Measurements from ENCODE around the gene ST3GAL4. TPM values are rescaled to one million over a fixed set of nuclear protein-coding genes. Genes with fewer than 3 reads are reported as not detected.

ST3GAL4 gene
- total RNA-seq, 2 donors from 2014 or later = 29.2 to 192 TPM

DNA sequence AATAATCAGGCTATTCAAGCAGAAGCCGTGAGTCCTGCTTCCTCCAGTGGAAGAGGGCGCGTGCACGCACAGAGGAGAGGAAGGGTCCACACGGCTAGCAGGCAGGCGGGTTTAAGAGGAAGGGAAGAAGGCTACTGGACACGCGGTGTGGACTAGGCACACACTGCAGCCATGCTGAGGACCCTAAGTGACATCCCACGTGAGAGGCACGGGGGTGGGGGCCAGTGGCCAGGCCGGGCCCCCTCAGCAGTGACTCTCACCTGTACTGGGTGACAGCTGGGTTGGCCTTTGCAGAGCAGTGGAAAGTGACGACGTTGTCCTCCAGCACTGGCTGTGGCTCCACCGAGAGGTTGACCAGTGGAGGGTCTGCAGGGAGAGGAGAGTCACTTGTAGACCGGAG lies 100.6 kb downstream of the ST3GAL4 start:
- Histone ChIP-seq H3K27ac (no peak overlapping the region), H3K36me3 (no peaks in the 10 kb centered on the region), H3K27me3 (replicated peaks; ENCODE audit: insufficient read depth) (no peaks in the 10 kb centered on the region), H3K4me1 (replicated peaks) (no peaks in the 10 kb centered on the region), H3K4me3 (no peak overlapping the region), H3K9me3 (no peaks in the 10 kb centered on the region)
- DNase-seq (ENCODE audit: low spot score) = no peak
- TF ChIP-seq POLR2AphosphoS5 (IDR thresholded peaks at IDR 0.05) (no peak), POLR2A (IDR thresholded peaks at IDR 0.05) (no peak)
- TF ChIP-seq, protein P1, sequence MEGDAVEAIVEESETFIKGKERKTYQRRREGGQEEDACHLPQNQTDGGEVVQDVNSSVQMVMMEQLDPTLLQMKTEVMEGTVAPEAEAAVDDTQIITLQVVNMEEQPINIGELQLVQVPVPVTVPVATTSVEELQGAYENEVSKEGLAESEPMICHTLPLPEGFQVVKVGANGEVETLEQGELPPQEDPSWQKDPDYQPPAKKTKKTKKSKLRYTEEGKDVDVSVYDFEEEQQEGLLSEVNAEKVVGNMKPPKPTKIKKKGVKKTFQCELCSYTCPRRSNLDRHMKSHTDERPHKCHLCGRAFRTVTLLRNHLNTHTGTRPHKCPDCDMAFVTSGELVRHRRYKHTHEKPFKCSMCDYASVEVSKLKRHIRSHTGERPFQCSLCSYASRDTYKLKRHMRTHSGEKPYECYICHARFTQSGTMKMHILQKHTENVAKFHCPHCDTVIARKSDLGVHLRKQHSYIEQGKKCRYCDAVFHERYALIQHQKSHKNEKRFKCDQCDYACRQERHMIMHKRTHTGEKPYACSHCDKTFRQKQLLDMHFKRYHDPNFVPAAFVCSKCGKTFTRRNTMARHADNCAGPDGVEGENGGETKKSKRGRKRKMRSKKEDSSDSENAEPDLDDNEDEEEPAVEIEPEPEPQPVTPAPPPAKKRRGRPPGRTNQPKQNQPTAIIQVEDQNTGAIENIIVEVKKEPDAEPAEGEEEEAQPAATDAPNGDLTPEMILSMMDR (IDR thresholded peaks at IDR 0.05) = no peak
- WGBS = 92% methylated on average over 15 of the region's 15 CpGs
- intact Hi-C loops (cut with DNase I) = no loop called here

DNA sequence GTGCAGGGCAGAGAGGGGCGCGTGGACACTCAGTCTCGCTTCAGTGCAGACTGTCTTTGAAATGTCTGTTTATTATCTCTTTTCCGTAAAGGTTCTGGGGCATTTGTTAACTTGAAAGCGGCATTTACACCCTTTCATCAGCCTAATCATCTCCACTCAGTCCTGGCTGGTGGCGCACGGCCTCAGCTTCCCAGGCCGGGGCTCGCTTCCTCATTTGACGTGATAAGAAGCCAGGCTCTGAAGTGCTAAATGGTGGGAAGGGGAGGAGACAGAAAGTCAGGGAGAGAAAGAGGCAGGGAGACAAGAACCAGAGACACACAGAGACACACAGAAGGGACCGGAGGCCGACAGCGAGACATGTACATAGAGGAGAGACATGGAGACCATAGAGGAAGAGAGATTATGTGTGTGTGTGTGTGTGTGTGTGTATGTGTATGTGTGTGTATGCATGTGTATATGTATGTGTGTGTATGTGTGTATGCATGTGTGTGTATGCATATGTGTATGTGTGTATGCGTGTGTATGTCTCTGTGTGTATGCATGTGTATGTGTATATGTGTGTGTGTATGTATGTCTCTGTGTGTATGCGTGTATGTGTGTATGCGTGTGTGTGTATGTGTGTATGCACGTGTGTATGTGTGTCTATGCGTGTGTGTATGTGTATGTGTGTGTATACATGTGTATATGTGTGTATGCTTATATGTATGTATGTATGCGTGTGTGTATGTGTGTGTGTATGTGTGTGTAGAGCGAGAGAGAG lies 101.5 kb downstream of the ST3GAL4 start:
- H3K4me1 ChIP-seq (replicated peaks) = no peaks in the 10 kb centered on the region
- no peaks in the 10 kb centered on the region for H3K27me3 ChIP-seq (replicated peaks; ENCODE audit: insufficient read depth)
- DNase-seq (ENCODE audit: low spot score) = no peak
- intact Hi-C loops (cut with DNase I) = no loop called here
- no peaks in the 10 kb centered on the region for H3K36me3 ChIP-seq
- no peak for TF ChIP-seq POLR2AphosphoS5 (IDR thresholded peaks at IDR 0.05)
- TF ChIP-seq POLR2A (IDR thresholded peaks at IDR 0.05) = no peak
- TF ChIP-seq, protein P1 (IDR thresholded peaks at IDR 0.05) = no peak
- H3K27ac ChIP-seq = no peak overlapping the region
- H3K9me3 ChIP-seq = no peaks in the 10 kb centered on the region
- no peak overlapping the region for H3K4me3 ChIP-seq
- WGBS = 92% methylated on average over 20 of the region's 20 CpGs

DNA sequence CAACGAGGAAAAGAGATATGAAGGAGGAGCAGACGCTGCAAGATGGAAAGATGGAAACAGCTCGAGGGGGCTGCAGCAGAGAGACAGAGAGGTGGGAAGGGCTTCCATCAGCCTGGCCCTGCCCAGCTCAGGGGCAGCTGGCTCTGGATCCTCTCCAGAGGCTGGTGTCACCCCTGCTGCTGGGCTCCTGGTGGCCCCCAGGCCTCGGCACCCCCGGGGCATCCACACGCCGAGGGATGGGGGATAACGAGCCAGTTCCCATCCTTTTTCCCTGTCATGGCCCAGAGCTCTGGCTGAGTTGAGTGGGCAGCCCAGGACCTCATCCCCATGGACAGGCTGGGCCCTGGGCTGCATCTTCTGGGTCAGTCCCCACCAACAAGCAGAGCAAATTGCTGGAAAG lies 102.3 kb downstream of the ST3GAL4 start:
- Histone ChIP-seq H3K4me3 (no peak overlapping the region), H3K36me3 (no peaks in the 10 kb centered on the region), H3K9me3 (no peaks in the 10 kb centered on the region), H3K27me3 (replicated peaks; ENCODE audit: insufficient read depth) (no peaks in the 10 kb centered on the region), H3K4me1 (replicated peaks) (no peaks in the 10 kb centered on the region), H3K27ac (no peak overlapping the region)
- DNase-seq (ENCODE audit: low spot score) = no peak
- TF ChIP-seq POLR2A (IDR thresholded peaks at IDR 0.05) (no peak), POLR2AphosphoS5 (IDR thresholded peaks at IDR 0.05) (no peak)
- TF ChIP-seq, protein P1 (IDR thresholded peaks at IDR 0.05) = no peak
- intact Hi-C loops (cut with DNase I) = no loop called here
- WGBS = 90% methylated on average over 8 of the region's 8 CpGs

DNA sequence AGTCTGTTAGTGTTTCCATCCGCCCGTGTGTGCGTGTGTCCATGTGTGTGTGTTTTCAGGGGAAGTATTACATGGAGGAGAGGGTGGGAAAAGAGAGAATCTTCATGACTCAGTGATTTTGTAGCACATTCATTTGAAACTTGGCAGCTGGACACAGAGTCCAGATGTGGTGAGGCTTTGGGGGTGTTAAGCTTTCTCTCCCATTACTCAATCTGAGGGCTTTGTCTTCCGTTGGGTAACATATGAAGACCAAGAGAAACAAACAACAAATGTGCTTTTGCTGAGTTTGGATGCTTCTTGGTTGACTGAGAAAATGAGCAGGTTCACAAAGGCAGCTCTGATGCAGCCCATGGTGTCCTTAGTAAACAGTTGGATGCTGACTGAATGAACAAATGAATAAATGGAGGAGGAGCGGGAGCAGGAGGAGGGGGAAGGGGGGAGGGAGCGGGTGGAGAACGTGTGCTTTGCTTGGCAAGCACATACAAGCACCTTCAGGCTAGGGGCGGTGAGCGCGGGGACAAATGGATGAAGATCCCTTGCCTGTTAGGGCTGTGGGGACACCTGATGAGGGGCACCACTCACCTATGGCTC lies 104.3 kb downstream of the ST3GAL4 start:
- Histone ChIP-seq H3K27ac (no peak overlapping the region), H3K36me3 (no peaks in the 10 kb centered on the region), H3K4me1 (replicated peaks) (no peaks in the 10 kb centered on the region), H3K9me3 (no peaks in the 10 kb centered on the region), H3K27me3 (replicated peaks; ENCODE audit: insufficient read depth) (no peaks in the 10 kb centered on the region), H3K4me3 (no peak overlapping the region)
- intact Hi-C loops (cut with DNase I) = no loop called here
- TF ChIP-seq POLR2AphosphoS5 (IDR thresholded peaks at IDR 0.05) (no peak), POLR2A (IDR thresholded peaks at IDR 0.05) (no peak)
- TF ChIP-seq, protein P1 (IDR thresholded peaks at IDR 0.05) = no peak
- WGBS = 43% methylated on average over 10 of the region's 10 CpGs
- no peak for DNase-seq (ENCODE audit: low spot score)
